Hindlimb muscle (tissue), 1 donor: Measurements from ENCODE around the gene GID8. TPM values are rescaled to one million over a fixed set of nuclear protein-coding genes. Genes with fewer than 3 reads are reported as not detected.

Experiments
- DNase-seq: peaks from one replicate; pipeline ENCODE4 v3.0.0-alpha.2; 2013
- polyA plus RNA-seq: library from polyadenylated mRNA; unstranded; fragments of 120-200 nt; gene quantifications from one replicate; pipeline ENCODE4 v1.2.1, GENCODE V29; 2013; ENCODE audit not compliant: insufficient read length

Gene GID8
- polyA plus RNA-seq, 1 donor, result 30.3 TPM

DNA sequence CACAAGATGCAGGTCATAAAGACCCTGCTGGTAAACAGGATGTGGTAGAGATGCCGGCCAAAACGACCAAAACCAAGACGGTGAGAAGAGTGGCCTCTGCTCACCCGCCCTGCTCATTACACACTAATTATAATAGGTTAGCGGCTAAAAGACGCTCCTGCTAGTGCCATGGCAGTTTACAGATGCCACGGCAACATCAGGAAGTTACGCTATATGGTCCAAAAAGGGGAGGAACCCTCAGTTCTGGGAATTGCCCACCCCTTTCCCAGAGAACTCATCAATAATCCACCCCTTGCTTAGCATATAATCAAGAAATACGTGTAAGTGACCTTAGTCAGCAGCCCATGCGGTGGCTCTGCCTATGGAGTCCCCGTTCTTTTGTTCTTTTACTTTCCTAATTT, 51.3 kb downstream of the GID8 start:
- no peak for DNase-seq

GRCh38 chr20:62990306-62990825, 52.4 kb downstream of the GID8 start:
- DNase-seq, result no peak

DNA sequence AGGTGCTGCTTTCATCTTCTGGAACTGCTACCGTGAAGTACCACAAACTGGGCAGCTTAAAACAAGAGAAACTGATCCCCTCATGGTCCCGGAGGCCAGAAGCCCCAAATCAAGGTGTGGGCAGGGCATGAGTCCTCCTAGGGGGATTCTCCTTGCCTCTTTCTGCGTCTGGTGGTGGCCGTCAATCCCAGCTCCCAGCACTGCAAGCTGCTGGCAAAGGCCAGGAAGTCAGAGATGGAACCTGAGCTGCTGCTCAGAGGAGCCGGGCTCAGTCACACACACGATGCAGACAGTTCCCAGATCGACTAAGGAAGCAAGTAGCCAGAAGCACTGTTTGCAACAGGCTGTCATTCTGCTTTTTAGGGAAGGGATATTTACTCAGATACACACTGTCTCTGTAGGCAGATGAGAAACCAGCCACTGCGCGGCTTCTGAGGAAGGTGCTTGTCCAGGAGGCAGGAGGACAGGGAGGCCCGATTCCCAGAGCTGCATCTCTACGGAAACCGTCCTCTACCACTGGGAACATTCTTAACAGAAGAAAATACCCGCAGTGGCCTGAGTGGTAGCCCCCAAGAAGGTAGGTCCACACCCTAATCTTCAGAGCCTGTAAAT, 53.4 kb downstream of the GID8 start:
- DNase-seq, result no peak

- DNase-seq, result no peak
Measured at GRCh38 chr20:62991863-62992262, 53.9 kb downstream of the GID8 start.

DNA sequence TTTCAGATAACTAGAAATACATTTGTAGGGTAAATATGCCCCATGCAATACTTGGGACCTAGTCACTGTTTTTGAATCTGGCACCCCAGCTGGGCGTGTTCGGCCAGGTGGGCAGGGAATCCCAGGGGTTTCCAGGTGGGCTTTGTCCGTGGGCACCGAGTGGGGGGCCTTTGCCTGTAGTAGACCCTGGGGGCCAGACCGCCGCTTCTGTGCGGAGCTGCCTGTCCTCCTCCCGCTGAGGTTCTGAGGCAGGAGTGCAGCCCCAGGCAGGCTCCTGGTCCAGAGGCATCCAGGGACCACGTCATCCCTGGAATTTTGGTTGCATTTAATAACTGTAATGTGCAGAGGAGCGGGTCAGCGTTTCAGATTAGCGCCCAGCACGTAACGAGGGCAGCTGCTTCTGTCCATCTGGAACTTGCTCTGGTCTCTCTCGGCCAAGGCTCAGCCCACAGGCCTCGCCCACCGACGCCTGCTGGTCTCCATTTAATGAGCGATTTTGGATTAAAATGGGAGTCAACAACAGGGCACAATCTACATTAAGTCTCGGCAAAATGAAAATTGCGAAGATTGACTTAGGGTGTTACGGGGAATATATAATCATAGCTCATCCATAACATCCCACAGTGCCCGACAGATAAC, 56.0 kb downstream of the GID8 start:
- no peak for DNase-seq

DNA sequence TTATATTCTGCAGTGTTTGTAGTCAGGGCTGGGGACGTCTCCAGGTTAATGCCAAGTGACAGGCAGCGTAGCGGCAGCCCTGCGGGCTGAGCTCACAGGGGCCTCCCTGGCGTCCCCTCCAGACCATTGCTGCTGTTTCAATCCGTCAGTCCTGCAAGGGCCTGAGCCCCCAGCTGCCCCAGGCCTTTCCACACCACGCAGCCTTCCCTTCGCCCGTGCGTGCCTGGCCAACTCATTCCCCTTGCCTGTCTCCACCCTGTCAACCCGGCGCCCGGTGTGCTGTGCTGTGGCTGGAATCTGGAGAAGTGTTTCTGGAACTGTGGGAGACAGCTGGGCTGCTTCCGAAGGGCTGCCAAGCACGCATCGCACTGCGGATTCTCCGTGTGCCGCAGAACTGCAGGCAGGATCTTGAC, 56.9 kb downstream of the GID8 start:
- no peak for DNase-seq

- DNase-seq, result no peak
Measured at GRCh38 chr20:62995481-62995880, 57.5 kb downstream of the GID8 start.

DNA sequence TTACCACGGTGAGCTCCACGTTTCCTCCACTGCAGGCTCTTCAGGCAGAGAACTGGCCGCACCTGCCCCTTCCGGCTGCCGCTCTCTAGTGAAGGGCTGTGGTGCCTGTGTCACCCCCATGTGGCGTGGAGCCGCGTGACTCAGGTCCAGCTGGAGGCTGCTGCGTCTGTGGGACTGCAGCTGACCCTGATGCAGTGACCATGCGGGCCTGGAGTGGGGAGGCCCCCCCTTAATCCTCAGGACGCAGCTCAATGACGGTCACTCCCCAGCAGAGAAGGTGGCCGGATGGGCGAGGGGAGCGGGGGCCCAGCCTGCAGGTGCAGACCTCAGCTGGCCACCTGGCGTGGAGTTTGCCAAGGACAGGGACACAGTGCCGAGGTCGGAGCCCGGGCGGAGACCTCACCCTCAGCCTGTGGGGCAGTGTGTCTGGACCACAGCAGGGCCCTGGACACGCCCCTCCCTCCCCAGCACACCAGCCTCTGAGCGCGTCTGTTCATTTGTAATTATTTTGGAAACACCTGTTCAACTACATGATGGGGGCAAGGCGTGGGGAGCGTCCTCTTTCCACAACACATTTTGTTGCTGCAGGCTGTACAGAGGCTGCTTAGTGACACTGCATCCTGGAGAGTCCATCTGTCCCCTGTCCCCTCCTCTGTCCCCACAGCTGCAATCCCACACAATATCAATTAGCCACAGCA, 58.1 kb downstream of the GID8 start:
- no peak for DNase-seq

DNA sequence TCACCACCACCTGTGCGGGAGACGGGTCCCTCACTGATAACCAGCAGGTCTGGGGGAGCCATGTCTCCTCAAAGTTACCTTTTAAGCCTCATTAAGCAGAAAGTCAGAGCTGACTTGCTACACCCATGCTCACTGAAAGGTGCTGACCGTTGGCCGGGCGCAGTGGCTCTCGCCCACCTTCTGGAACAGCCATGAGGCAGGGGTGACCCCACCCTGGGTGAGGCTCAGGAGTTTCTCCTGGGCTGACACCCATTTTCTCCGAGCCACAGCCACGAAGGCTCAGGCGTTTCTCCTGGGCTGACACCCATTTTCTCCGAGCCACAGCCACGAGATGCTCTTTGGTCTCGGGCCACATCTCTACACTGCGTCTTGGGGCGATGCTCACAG, 58.6 kb downstream of the GID8 start:
- DNase-seq, result no peak

DNA sequence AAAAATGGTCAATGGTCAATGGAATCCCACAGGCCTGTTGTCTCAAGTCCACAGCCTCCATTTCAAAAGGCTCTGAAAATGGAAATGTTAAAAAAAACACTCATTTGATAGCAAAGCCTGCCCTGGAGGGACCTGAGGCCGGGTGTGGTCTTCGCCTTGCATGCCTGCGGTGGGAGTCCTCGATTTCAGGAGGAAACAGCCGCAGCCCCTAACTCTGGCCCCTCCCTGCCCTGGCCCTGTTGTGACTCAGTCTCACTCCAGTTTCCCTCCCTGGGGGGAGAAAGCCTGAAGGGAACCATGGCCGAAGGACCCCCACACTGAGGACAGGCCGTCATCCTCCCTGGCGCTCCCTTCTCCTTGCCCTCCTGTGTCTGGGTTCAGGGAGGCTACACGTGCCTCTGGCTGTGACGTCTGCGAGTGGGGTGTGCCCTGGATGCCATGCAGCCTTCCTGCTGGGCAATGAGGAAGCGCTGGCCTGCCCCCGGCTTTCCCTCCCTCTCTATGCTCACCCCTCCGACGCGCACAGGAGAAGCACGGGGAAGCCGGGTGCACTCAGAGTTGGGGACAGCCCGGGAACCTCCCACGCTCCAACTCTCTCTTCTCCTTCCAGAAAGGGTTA, 59.6 kb downstream of the GID8 start:
- DNase-seq, result no peak

Other genes starting within 250 kb of the GID8 start
- 0.10 TPM for gene NTSR1, start 229.3 kb upstream of the GID8 start, polyA plus RNA-seq
- gene MRGBP, start 141.7 kb upstream of the GID8 start, polyA plus RNA-seq, result 9.1 TPM
- gene OGFR, start 133.3 kb upstream of the GID8 start, polyA plus RNA-seq, result 21.9 TPM
- 10.6 TPM for gene COL9A3, start 121.1 kb upstream of the GID8 start, polyA plus RNA-seq
- gene TCFL5, start 76.3 kb upstream of the GID8 start, polyA plus RNA-seq, result 8.8 TPM
- gene DIDO1, start 11.6 kb upstream of the GID8 start, polyA plus RNA-seq, result 40.0 TPM
- gene SLC17A9, start 14.6 kb downstream of the GID8 start, polyA plus RNA-seq, result 1.7 TPM
- gene BHLHE23, start 68.8 kb downstream of the GID8 start, polyA plus RNA-seq, result not detected